ENCODE measurements around the gene ATP2B3.
A peak's percentile ranks its signal among the peaks of the same experiment; 100 is the strongest.

Gene ATP2B3

DNA sequence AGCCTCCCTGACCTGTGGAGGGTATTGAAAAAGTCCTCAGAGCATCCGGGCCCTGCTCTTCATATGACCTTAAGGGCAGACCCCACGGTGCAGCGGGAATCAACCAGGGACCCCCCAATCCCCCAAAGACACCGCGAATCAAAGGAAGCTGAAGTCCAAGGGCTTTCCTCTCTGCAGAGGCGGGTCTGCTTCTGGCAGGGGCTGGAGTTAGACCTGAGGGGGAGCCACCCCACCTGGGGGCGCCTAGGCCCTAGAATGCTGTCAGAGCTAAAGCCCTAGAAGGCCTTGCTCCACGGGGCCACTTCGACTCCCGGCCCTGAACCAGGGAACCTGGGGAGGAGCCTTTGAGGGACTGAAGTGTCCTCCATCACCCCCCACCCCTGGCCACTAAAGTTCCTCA is 44.3 kb upstream of the ATP2B3 start:
- Histone ChIP-seq H3K27me3 (ENCODE audit: insufficient read depth, low read length, poor library complexity) (no peaks in the 10 kb centered on the region), H3K27ac (ENCODE audit: low read depth, low read length) (no peak overlapping the region), H3K79me2 (ENCODE audit: control insufficient read depth, insufficient read depth, low read length) (no peaks in the 10 kb centered on the region), H3K4me1 (ENCODE audit: control insufficient read depth, low read depth, low read length) (peaks cover 2% of the 10 kb centered on the region), H3K4ac (ENCODE audit: low read depth, low read length) (no peak overlapping the region), H2BK15ac (replicated peaks; ENCODE audit: low read depth) (no peak overlapping the region), H4K8ac (ENCODE audit: low read depth, low read length) (no peak overlapping the region), H2BK5ac (ENCODE audit: low read length) (no peak overlapping the region), H4K5ac (ENCODE audit: low read length) (no peak overlapping the region), H3K18ac (ENCODE audit: low read length) (no peak overlapping the region), H2BK120ac (ENCODE audit: low read depth, low read length) (no peak overlapping the region), H3K56ac (ENCODE audit: low read length) (no peak overlapping the region), H3K9ac (ENCODE audit: low read length) (no peak overlapping the region), H2AK5ac (ENCODE audit: low read length) (no peak overlapping the region), H3K4me2 (ENCODE audit: low read length) (no peak overlapping the region), H3K36me3 (ENCODE audit: control insufficient read depth, insufficient read depth, low read length) (no peaks in the 10 kb centered on the region), H3K79me1 (ENCODE audit: low read length) (no peaks in the 10 kb centered on the region), H3K4me3 (ENCODE audit: low read length) (no peak overlapping the region), H3K23ac (ENCODE audit: low read length) (no peak overlapping the region)
- DNase-seq, result no peak
- no CpG with 5 or more reads among the region's 10 CpGs for WGBS (ENCODE audit: extremely low coverage, insufficient coverage, low lambda C conversion rate)

DNA sequence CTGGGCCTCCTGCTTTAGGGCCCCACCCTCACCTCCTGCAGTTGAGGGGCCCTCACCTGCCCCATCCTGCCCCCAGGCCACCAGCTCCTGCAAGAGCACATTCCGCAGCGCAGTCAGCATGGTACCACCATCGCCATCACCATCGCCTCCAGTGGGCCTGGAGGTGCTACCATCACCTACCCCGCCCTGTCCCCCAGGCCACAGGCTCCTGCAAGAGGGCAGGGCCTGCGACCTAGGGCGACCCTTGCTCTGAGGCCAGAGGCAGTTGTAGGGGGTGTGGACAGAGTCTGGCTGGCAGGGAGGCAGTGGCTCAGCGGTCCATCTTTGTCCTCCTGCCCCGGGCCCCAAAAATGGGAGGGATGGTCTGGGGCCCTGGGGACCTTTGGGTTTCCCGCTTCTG is 43.2 kb upstream of the ATP2B3 start:
- H3K4me2 ChIP-seq (ENCODE audit: low read length), result no peak overlapping the region
- no peak overlapping the region for H2BK15ac ChIP-seq (replicated peaks; ENCODE audit: low read depth)
- H2BK120ac ChIP-seq (ENCODE audit: low read depth, low read length), result no peak overlapping the region
- no peaks in the 10 kb centered on the region for H3K36me3 ChIP-seq (ENCODE audit: control insufficient read depth, insufficient read depth, low read length)
- H3K79me2 ChIP-seq (ENCODE audit: control insufficient read depth, insufficient read depth, low read length), result no peaks in the 10 kb centered on the region
- no peak overlapping the region for H4K8ac ChIP-seq (ENCODE audit: low read depth, low read length)
- DNase-seq, result no peak
- no peak overlapping the region for H3K4ac ChIP-seq (ENCODE audit: low read depth, low read length)
- H3K56ac ChIP-seq (ENCODE audit: low read length), result peak overlapping the region; percentile 25
- H3K27me3 ChIP-seq (ENCODE audit: insufficient read depth, low read length, poor library complexity), result no peaks in the 10 kb centered on the region
- WGBS (ENCODE audit: extremely low coverage, insufficient coverage, low lambda C conversion rate), result no CpG with 5 or more reads among the region's 10 CpGs
- H3K27ac ChIP-seq (ENCODE audit: low read depth, low read length), result no peak overlapping the region
- no peak overlapping the region for H3K9ac ChIP-seq (ENCODE audit: low read length)
- no peak overlapping the region for H3K18ac ChIP-seq (ENCODE audit: low read length)
- no peak overlapping the region for H3K4me3 ChIP-seq (ENCODE audit: low read length)
- H4K5ac ChIP-seq (ENCODE audit: low read length), result no peak overlapping the region
- no peak overlapping the region for H3K23ac ChIP-seq (ENCODE audit: low read length)
- no peak overlapping the region for H2AK5ac ChIP-seq (ENCODE audit: low read length)
- H2BK5ac ChIP-seq (ENCODE audit: low read length), result no peak overlapping the region
- H3K79me1 ChIP-seq (ENCODE audit: low read length), result no peaks in the 10 kb centered on the region
- peaks cover 2% of the 10 kb centered on the region for H3K4me1 ChIP-seq (ENCODE audit: control insufficient read depth, low read depth, low read length)

DNA sequence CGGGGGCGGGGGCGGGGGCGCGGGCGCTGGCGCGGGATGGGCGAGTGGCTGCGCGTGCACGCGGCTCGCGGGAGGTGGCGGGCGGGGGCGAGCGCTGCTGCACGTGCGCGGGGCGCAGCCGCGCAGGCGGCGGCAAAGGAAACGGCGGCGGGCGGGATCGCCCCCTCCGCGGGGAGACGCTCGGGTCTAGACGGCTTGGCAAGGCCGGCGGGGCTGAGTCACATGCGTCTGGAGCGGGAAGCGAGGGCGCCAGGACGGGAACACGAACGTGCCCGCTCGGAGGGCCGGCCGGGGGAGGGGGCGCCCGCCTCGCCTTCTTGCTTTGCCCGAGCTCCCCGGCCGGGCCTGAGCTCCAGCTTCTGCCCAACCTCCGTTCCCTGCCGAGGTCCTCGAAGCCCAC is 42.7 kb upstream of the ATP2B3 start:
- no peak overlapping the region for H2BK120ac ChIP-seq (ENCODE audit: low read depth, low read length)
- no peak overlapping the region for H3K4me3 ChIP-seq (ENCODE audit: low read length)
- WGBS (ENCODE audit: extremely low coverage, insufficient coverage, low lambda C conversion rate), result no CpG with 5 or more reads among the region's 59 CpGs
- no peaks in the 10 kb centered on the region for H3K36me3 ChIP-seq (ENCODE audit: control insufficient read depth, insufficient read depth, low read length)
- no peak overlapping the region for H3K23ac ChIP-seq (ENCODE audit: low read length)
- H3K79me2 ChIP-seq (ENCODE audit: control insufficient read depth, insufficient read depth, low read length), result no peaks in the 10 kb centered on the region
- peak overlapping the region; percentile 19 for H3K9ac ChIP-seq (ENCODE audit: low read length)
- H3K56ac ChIP-seq (ENCODE audit: low read length), result peak overlapping the region; percentile 22
- DNase-seq, result peak; percentile 43
- peaks cover 2% of the 10 kb centered on the region for H3K4me1 ChIP-seq (ENCODE audit: control insufficient read depth, low read depth, low read length)
- no peak overlapping the region for H3K4me2 ChIP-seq (ENCODE audit: low read length)
- no peak overlapping the region for H4K8ac ChIP-seq (ENCODE audit: low read depth, low read length)
- H3K18ac ChIP-seq (ENCODE audit: low read length), result no peak overlapping the region
- H3K79me1 ChIP-seq (ENCODE audit: low read length), result no peaks in the 10 kb centered on the region
- no peak overlapping the region for H2AK5ac ChIP-seq (ENCODE audit: low read length)
- H3K27ac ChIP-seq (ENCODE audit: low read depth, low read length), result no peak overlapping the region
- H2BK5ac ChIP-seq (ENCODE audit: low read length), result no peak overlapping the region
- no peak overlapping the region for H3K4ac ChIP-seq (ENCODE audit: low read depth, low read length)
- H2BK15ac ChIP-seq (replicated peaks; ENCODE audit: low read depth), result no peak overlapping the region
- no peaks in the 10 kb centered on the region for H3K27me3 ChIP-seq (ENCODE audit: insufficient read depth, low read length, poor library complexity)
- no peak overlapping the region for H4K5ac ChIP-seq (ENCODE audit: low read length)

DNA sequence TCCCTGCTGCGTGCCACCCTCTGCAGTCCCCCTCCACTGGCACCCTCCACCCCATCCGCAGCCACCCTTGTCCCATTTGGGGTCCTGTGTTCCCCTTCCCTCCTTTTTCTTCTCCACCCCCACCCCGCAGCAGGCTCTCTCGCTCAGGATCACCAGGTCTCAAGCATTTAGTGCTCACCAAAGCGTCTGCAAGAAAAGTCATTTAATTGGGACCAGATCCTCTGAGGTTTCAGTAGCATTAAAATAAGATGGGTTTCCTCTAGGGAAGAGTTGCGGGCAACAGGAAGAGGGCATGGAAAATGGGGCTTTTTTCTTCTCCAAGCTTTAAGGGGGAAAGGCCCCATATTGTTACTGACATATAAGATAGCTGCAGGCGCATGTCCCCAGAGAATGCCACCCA is 42.2 kb upstream of the ATP2B3 start:
- Histone ChIP-seq H3K18ac (ENCODE audit: low read length) (no peak overlapping the region), H4K8ac (ENCODE audit: low read depth, low read length) (no peak overlapping the region), H2BK5ac (ENCODE audit: low read length) (no peak overlapping the region), H3K4me2 (ENCODE audit: low read length) (no peak overlapping the region), H2BK15ac (replicated peaks; ENCODE audit: low read depth) (no peak overlapping the region), H2AK5ac (ENCODE audit: low read length) (no peak overlapping the region), H3K4me1 (ENCODE audit: control insufficient read depth, low read depth, low read length) (peaks cover 2% of the 10 kb centered on the region), H3K79me2 (ENCODE audit: control insufficient read depth, insufficient read depth, low read length) (no peaks in the 10 kb centered on the region), H3K4me3 (ENCODE audit: low read length) (no peak overlapping the region), H2BK120ac (ENCODE audit: low read depth, low read length) (no peak overlapping the region), H3K4ac (ENCODE audit: low read depth, low read length) (no peak overlapping the region), H3K79me1 (ENCODE audit: low read length) (no peaks in the 10 kb centered on the region), H3K27me3 (ENCODE audit: insufficient read depth, low read length, poor library complexity) (no peaks in the 10 kb centered on the region), H3K56ac (ENCODE audit: low read length) (peak overlapping the region; percentile 22), H3K27ac (ENCODE audit: low read depth, low read length) (no peak overlapping the region), H3K9ac (ENCODE audit: low read length) (no peak overlapping the region), H3K36me3 (ENCODE audit: control insufficient read depth, insufficient read depth, low read length) (no peaks in the 10 kb centered on the region), H4K5ac (ENCODE audit: low read length) (no peak overlapping the region), H3K23ac (ENCODE audit: low read length) (no peak overlapping the region)
- whole genome bisulfite sequencing (ENCODE audit: extremely low coverage, insufficient coverage, low lambda C conversion rate), result no CpG with 5 or more reads among the region's 7 CpGs
- DNase-seq, result no peak

DNA sequence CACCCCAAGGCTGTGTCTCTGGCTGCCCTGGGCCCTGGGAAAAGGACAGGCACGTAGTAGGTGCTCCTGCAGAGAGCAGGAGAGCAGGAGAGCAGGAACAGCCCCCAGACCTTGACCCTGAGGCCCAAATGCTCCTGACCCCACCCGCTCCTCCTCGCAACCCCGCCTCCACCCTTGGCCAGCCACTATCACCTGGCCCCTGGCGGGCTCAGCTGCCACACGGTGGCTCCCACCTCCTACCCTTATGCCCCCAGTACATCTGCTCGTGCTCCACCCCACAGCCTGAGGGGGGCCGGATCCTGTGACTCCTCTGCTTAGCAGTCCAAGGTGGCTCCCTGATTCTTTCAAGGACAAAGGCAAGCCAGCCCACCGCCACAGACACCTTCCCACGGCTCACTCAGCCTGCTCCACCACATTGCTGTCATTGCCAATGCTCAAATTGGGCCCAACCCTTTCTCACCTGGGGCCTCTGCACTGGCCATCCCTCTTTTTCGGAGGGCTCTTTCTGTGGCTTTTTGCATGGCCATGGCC is 41.6 kb upstream of the ATP2B3 start:
- Histone ChIP-seq H2BK120ac (ENCODE audit: low read depth, low read length) (no peak overlapping the region), H3K4me3 (ENCODE audit: low read length) (no peak overlapping the region), H3K4me1 (ENCODE audit: control insufficient read depth, low read depth, low read length) (peaks cover 2% of the 10 kb centered on the region), H3K27me3 (ENCODE audit: insufficient read depth, low read length, poor library complexity) (no peaks in the 10 kb centered on the region), H3K4me2 (ENCODE audit: low read length) (no peak overlapping the region), H4K5ac (ENCODE audit: low read length) (no peak overlapping the region), H3K79me1 (ENCODE audit: low read length) (no peaks in the 10 kb centered on the region), H3K36me3 (ENCODE audit: control insufficient read depth, insufficient read depth, low read length) (no peaks in the 10 kb centered on the region), H2AK5ac (ENCODE audit: low read length) (no peak overlapping the region), H2BK15ac (replicated peaks; ENCODE audit: low read depth) (no peak overlapping the region), H3K18ac (ENCODE audit: low read length) (no peak overlapping the region), H4K8ac (ENCODE audit: low read depth, low read length) (no peak overlapping the region), H3K23ac (ENCODE audit: low read length) (no peak overlapping the region), H2BK5ac (ENCODE audit: low read length) (no peak overlapping the region), H3K27ac (ENCODE audit: low read depth, low read length) (no peak overlapping the region), H3K56ac (ENCODE audit: low read length) (no peak overlapping the region), H3K79me2 (ENCODE audit: control insufficient read depth, insufficient read depth, low read length) (no peaks in the 10 kb centered on the region), H3K4ac (ENCODE audit: low read depth, low read length) (no peak overlapping the region), H3K9ac (ENCODE audit: low read length) (no peak overlapping the region)
- DNase-seq, result no peak
- WGBS (ENCODE audit: extremely low coverage, insufficient coverage, low lambda C conversion rate), result no CpG with 5 or more reads among the region's 11 CpGs

DNA sequence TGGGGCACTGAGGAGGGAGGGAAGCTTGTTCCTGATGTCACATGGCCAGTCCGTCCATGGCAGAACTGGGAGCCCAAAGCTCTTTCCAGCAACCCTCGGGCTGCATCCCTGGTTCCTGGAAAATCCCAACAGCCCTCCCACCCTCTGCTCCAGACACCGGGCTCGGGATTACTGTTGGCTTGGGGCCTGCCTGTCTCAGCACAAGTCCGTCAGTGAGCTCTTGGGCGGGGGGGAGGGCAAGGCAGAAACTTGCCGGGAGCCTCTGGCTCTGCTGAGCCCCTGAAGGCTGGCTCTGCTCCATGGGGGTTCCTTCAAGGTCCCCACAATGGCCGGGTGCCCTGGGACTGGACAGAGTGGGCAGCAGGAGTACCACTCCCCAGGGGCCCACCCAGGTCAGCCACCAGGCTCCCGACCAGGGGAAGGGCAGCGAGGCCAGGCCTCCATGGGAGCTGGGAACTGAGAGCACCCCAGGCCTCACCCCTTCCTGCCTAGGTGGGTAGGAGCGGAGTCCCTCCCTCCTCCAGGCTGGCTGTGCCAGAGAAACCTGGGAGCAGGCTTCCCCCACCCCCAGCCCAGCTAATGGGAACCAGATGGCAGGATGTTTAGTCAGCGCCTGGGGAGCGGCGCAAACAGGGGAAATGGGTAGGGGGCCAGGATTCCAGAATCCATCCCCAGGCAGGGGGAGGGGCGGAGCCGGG is 40.6 kb upstream of the ATP2B3 start:
- H3K4ac ChIP-seq (ENCODE audit: low read depth, low read length), result no peak overlapping the region
- no peaks in the 10 kb centered on the region for H3K79me1 ChIP-seq (ENCODE audit: low read length)
- H3K27me3 ChIP-seq (ENCODE audit: insufficient read depth, low read length, poor library complexity), result no peaks in the 10 kb centered on the region
- no peaks in the 10 kb centered on the region for H3K36me3 ChIP-seq (ENCODE audit: control insufficient read depth, insufficient read depth, low read length)
- no peak overlapping the region for H3K18ac ChIP-seq (ENCODE audit: low read length)
- H2BK15ac ChIP-seq (replicated peaks; ENCODE audit: low read depth), result no peak overlapping the region
- peak; percentile 30 for DNase-seq
- H2BK5ac ChIP-seq (ENCODE audit: low read length), result no peak overlapping the region
- no peak overlapping the region for H2BK120ac ChIP-seq (ENCODE audit: low read depth, low read length)
- H3K23ac ChIP-seq (ENCODE audit: low read length), result no peak overlapping the region
- no peak overlapping the region for H4K5ac ChIP-seq (ENCODE audit: low read length)
- H2AK5ac ChIP-seq (ENCODE audit: low read length), result no peak overlapping the region
- no peak overlapping the region for H3K27ac ChIP-seq (ENCODE audit: low read depth, low read length)
- WGBS (ENCODE audit: extremely low coverage, insufficient coverage, low lambda C conversion rate), result no CpG with 5 or more reads among the region's 16 CpGs
- H4K8ac ChIP-seq (ENCODE audit: low read depth, low read length), result no peak overlapping the region
- no peak overlapping the region for H3K4me2 ChIP-seq (ENCODE audit: low read length)
- no peak overlapping the region for H3K4me3 ChIP-seq (ENCODE audit: low read length)
- H3K9ac ChIP-seq (ENCODE audit: low read length), result no peak overlapping the region
- H3K4me1 ChIP-seq (ENCODE audit: control insufficient read depth, low read depth, low read length), result peaks cover 2% of the 10 kb centered on the region
- peak overlapping the region; percentile 25 for H3K56ac ChIP-seq (ENCODE audit: low read length)
- H3K79me2 ChIP-seq (ENCODE audit: control insufficient read depth, insufficient read depth, low read length), result no peaks in the 10 kb centered on the region
